Activated T-helper 1 cell treated with anti-CD3 and anti-CD28 coated beads, Interleukin-2, amount 50 U/mL, for 16 hours (primary cell): ENCODE measurements around the gene MVB12A.

Source experiments
- DNase-seq, 2 donors: peaks; one replicate each; pipeline ENCODE4 v3.0.0-alpha.2; 2020; ENCODE audit warnings: low read depth in 1 of 2, low spot score in 1 of 2

MVB12A gene

GRCh38 chr19:17404621-17405249 lies 15.1 kb upstream of the MVB12A start:
- no peak for DNase-seq

GRCh38 chr19:17405250-17406045 lies 14.4 kb upstream of the MVB12A start, which contains the start of gene BST2:
BST2 (minus strand) TSS chr19:17405630; CDS start chr19:17405575, 55 bp downstream.
- no peak for DNase-seq

- DNase-seq: no peak
These were observed 13.6 kb upstream of the MVB12A start for GRCh38 chr19:17406046-17406886.

- DNase-seq: no peak
These were observed 13.0 kb upstream of the MVB12A start for GRCh38 chr19:17406887-17407196.

- no peak for DNase-seq
These were observed 9.9 kb upstream of the MVB12A start for GRCh38 chr19:17409990-17410389.

GRCh38 chr19:17411801-17412200 lies 8.0 kb upstream of the MVB12A start:
- no peak for DNase-seq

GRCh38 chr19:17414097-17414496 lies 5.8 kb upstream of the MVB12A start:
- no peak for DNase-seq

GRCh38 chr19:17415121-17415520 lies 4.7 kb upstream of the MVB12A start:
- no peak for DNase-seq

GRCh38 chr19:17418710-17419109 lies 1.1 kb upstream of the MVB12A start:
- no peak for DNase-seq

- DNase-seq: no peak
These were observed 660 bp upstream of the MVB12A start for GRCh38 chr19:17419154-17419620.

- no peak for DNase-seq
These were observed 653 bp downstream of the MVB12A start for GRCh38 chr19:17420475-17420924.

- DNase-seq: no peak
These were observed 2.1 kb downstream of the MVB12A start for GRCh38 chr19:17421942-17422341.

- no peak for DNase-seq
These were observed 3.8 kb downstream of the MVB12A start for GRCh38 chr19:17423429-17424208.

GRCh38 chr19:17424743-17425365 lies 5.0 kb downstream of the MVB12A start:
- DNase-seq: no peak

GRCh38 chr19:17429641-17430113 lies 9.8 kb downstream of the MVB12A start:
- DNase-seq: no peak

GRCh38 chr19:17431417-17431816 lies 11.6 kb downstream of the MVB12A start:
- no peak for DNase-seq

GRCh38 chr19:17435218-17435617 lies 15.4 kb downstream of the MVB12A start:
- DNase-seq: no peak

- DNase-seq: no peak
These were observed 16.4 kb downstream of the MVB12A start for GRCh38 chr19:17436094-17436873.

GRCh38 chr19:17436874-17437267 lies 17.0 kb downstream of the MVB12A start:
- no peak for DNase-seq
